A673 (cell line): ENCODE results near the gene SLC41A3. TPM values are rescaled to one million over a fixed set of nuclear protein-coding genes. Genes with fewer than 3 reads are reported as not detected.

Experiments used
- BruUV-seq: library from RNA; stranded (reverse); fragments of 400-500 nt; replicated peaks from 2 replicates; lab custom pipeline; 2021; lab: Mats Ljungman, UMichigan
- CTCF ChIA-PET: fragments of 300-600 bp; sonication (Branson Sonifier 250); formaldehyde crosslinking; loops from one replicate; lab custom pipeline; 2022; ENCODE audit warnings: antibody characterized with exemption; lab: Charles Lee
- POLR2A ChIA-PET: fragments of 300-600 bp; sonication (Branson Sonifier 250); formaldehyde crosslinking; loops from one replicate; lab custom pipeline; 2022; ENCODE audit warnings: antibody characterized with exemption; ENCODE audit not compliant: low non-redundant PET; lab: Charles Lee
- DNase-seq: peaks from one replicate; pipeline ENCODE4 v3.0.0-alpha.2; 2015; ENCODE audit warnings: low spot score
- H3K27ac ChIP-seq: fragments of 200-600 bp; sonication (generic); 2 replicates; pipeline ENCODE4 v1.5.1; 2016; ENCODE audit warnings: mixed run types, low read depth, mild to moderate bottlenecking, mixed read lengths, antibody characterized with exemption, low read length; ENCODE audit not compliant: poor library complexity, severe bottlenecking
- H3K27me3 ChIP-seq: fragments of 200-600 bp; sonication (generic); replicated peaks from 2 replicates; pipeline ENCODE4 v1.6.1; 2017; ENCODE audit warnings: mixed run types, low read depth, mild to moderate bottlenecking, mixed read lengths, antibody characterized with exemption, low read length; ENCODE audit not compliant: insufficient read depth, poor library complexity
- H3K36me3 ChIP-seq: fragments of 200-600 bp; sonication (generic); 2 replicates; pipeline ENCODE4 v1.6.1; 2016; ENCODE audit warnings: mixed run types, mild to moderate bottlenecking, mixed read lengths, antibody characterized with exemption, low read length; ENCODE audit not compliant: insufficient read depth, poor library complexity, severe bottlenecking
- H3K4me1 ChIP-seq: fragments of 200-600 bp; sonication (generic); 2 replicates; pipeline ENCODE4 v1.6.1; 2017; ENCODE audit warnings: mixed run types, mild to moderate bottlenecking, mixed read lengths, antibody characterized with exemption, low read length; ENCODE audit not compliant: insufficient read depth, poor library complexity, severe bottlenecking
- H3K4me3 ChIP-seq: fragments of 200-600 bp; sonication (generic); 2 replicates; pipeline ENCODE4 v1.5.1; 2016; ENCODE audit warnings: low read depth, mixed run types, mild to moderate bottlenecking, mixed read lengths, low read length; ENCODE audit not compliant: poor library complexity, severe bottlenecking
- H3K9me3 ChIP-seq: fragments of 200-600 bp; sonication (generic); 2 replicates; pipeline ENCODE4 v1.6.1; 2016; ENCODE audit warnings: mixed run types, low read depth, mild to moderate bottlenecking, mixed read lengths, antibody characterized with exemption, low read length; ENCODE audit not compliant: poor library complexity, severe bottlenecking
- EZH2 ChIP-seq: fragments of 200-600 bp; sonication (generic); IDR thresholded peaks from 2 replicates; pipeline ENCODE4 v1.6.1; 2017; ENCODE audit warnings: borderline replicate concordance, low read depth, mild to moderate bottlenecking, mixed read lengths, antibody characterized with exemption, low read length; ENCODE audit not compliant: poor library complexity, severe bottlenecking
- intact Hi-C: fragments of 100-400 bp; cut with micrococcal nuclease; formaldehyde crosslinking; loops from one replicate; pipeline ENCODE4 v1.10.0; 2022; ENCODE audit not compliant: unreplicated experiment
- total RNA-seq: library from RNA; stranded (reverse); gene quantifications from 2 replicates; pipeline ENCODE4 v1.2.3, GENCODE V29; 2021
- TF ChIP-seq, protein P1 (sequence below): fragments of 300-800, 200-600 bp; sonication (generic); conservative IDR thresholded peaks from 2 replicates; pipeline ENCODE4 v1.5.1; 2017; ENCODE audit warnings: low read depth, mild to moderate bottlenecking, antibody characterized with exemption, low read length, moderate library complexity, mixed read lengths

Gene SLC41A3
- total RNA-seq, 1 experiment from 2014 or later = 56.5 TPM

DNA sequence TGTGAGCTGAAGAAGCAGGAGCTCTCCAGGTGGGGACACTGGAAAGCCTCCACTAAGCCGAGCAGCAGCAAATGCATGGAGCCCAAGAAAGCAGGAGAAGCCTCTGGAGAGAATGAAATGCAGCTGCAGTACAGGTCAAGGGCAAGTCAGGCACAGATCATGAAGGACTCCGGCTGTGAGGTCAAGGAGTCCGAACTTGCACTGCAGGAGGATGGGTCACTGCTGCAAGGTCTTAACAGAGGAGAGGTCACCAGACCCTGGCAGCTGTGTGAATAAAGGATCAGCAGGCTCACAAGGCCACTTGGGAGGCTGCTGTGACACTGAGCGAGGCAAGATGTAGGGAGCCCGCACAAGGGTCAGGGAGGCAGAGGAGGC lies 24.7 kb upstream of the SLC41A3 start:
- ChIA-PET POLR2A (no interaction called here), CTCF (no interaction called here)
- intact Hi-C loops = no loop called here
- TF ChIP-seq EZH2 = no peak
- TF ChIP-seq, protein P1, sequence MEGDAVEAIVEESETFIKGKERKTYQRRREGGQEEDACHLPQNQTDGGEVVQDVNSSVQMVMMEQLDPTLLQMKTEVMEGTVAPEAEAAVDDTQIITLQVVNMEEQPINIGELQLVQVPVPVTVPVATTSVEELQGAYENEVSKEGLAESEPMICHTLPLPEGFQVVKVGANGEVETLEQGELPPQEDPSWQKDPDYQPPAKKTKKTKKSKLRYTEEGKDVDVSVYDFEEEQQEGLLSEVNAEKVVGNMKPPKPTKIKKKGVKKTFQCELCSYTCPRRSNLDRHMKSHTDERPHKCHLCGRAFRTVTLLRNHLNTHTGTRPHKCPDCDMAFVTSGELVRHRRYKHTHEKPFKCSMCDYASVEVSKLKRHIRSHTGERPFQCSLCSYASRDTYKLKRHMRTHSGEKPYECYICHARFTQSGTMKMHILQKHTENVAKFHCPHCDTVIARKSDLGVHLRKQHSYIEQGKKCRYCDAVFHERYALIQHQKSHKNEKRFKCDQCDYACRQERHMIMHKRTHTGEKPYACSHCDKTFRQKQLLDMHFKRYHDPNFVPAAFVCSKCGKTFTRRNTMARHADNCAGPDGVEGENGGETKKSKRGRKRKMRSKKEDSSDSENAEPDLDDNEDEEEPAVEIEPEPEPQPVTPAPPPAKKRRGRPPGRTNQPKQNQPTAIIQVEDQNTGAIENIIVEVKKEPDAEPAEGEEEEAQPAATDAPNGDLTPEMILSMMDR = no peak
- BruUV-seq = no TSS peak
- H3K36me3 ChIP-seq = no peaks in the 10 kb centered on the region
- no peak overlapping the region for H3K27ac ChIP-seq
- no peaks in the 10 kb centered on the region for H3K27me3 ChIP-seq
- DNase-seq = no peak
- H3K4me3 ChIP-seq = no peak overlapping the region
- no peaks in the 10 kb centered on the region for H3K4me1 ChIP-seq
- H3K9me3 ChIP-seq = no peaks in the 10 kb centered on the region

DNA sequence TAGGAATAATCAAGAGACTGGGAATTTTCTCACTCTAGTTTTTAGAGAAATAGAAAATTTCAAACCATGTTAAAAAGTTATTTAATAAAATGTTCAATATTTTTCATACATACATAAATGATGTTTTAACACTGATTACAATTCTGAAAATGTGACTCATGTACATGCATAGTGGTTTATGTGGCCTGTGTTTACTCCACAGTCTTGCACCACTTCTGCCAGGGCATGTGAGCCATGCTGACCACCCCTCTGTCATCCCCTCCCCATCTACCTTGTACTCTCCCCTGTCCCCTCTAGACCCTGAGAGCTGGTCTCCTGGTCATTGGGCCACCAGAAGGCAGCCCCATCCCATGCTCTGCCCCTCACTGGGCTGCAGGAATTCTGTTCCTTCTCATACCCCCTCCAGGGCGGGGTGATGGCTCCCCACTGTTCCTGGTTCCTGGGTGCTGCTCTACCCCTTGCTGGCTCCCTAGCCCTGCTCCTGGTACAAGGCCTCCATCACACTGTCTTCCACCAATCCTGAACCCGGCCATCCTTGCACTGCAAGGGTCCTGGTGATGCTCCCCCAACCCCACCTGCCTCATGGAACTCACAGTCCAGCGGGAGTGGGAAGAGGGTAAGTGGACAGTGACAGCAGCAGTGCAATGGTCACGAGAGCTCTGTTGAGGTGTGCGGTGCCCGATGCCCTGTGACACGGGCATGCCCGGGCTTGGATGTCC lies 24.2 kb upstream of the SLC41A3 start:
- no peak overlapping the region for H3K4me3 ChIP-seq
- CTCF ChIA-PET = no interaction called here
- POLR2A ChIA-PET = no interaction called here
- no peaks in the 10 kb centered on the region for H3K4me1 ChIP-seq
- no peak for TF ChIP-seq EZH2
- TF ChIP-seq, protein P1 = no peak
- intact Hi-C loops = no loop called here
- H3K27me3 ChIP-seq = no peaks in the 10 kb centered on the region
- DNase-seq = no peak
- H3K27ac ChIP-seq = no peak overlapping the region
- H3K36me3 ChIP-seq = no peaks in the 10 kb centered on the region
- H3K9me3 ChIP-seq = no peaks in the 10 kb centered on the region
- no TSS peak for BruUV-seq

DNA sequence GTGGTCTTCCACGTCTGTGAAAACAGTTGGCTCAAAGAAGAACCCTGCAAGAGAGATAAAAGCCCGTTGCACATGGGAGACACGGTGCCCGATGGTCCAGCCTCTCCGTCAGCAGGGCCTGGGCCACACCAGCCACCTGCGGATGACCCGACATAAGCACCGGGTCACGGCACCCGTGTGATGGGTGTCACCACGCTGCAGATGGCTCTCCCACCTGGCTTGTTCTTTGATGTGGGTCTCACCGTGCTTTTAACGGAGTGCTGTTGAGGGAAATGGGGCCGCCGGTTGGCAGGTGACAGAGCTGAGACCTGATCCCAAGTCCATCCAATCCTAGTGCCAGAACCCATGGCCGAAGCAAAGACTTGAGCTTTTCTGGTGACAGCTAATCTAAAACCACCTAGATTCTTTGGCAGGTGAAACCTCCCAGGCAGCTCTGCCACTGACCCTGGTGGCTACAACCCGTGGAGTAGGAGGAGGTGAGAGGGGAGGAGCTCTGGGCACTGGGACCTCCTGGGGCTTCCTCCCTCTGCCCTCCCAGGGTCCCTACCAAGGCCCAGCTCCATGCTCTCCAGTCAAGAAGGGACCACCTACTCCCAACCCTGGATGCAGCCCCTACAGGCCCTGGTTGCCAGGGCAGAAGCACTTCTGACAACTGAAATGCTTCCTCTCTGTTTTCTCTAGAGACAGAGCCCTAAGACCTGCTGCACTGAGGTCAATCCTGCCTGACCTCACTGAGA lies 23.4 kb upstream of the SLC41A3 start:
- Histone ChIP-seq H3K9me3 (no peaks in the 10 kb centered on the region), H3K4me3 (no peak overlapping the region), H3K27ac (no peak overlapping the region), H3K36me3 (no peaks in the 10 kb centered on the region), H3K4me1 (no peaks in the 10 kb centered on the region), H3K27me3 (no peaks in the 10 kb centered on the region)
- POLR2A ChIA-PET = no interaction called here
- CTCF ChIA-PET = no interaction called here
- DNase-seq = no peak
- TF ChIP-seq, protein P1 = no peak
- no peak for TF ChIP-seq EZH2
- intact Hi-C loops = no loop called here
- no TSS peak for BruUV-seq
